CD14-positive monocyte (primary cell): Measurements from ENCODE around the gene SPTBN1. TPM values are rescaled to one million over a fixed set of nuclear protein-coding genes. Genes with fewer than 3 reads are reported as not detected.

Experiments used
- DNase-seq, 3 donors: peaks; one replicate each; pipeline ENCODE4 v3.0.0-alpha.2; 2011 to 2022
- H2AFZ ChIP-seq: 2 replicates; pipeline ENCODE4 v1.6.0; 2012; ENCODE audit warnings: mild to moderate bottlenecking, low read depth, low read length, inconsistent platforms; ENCODE audit not compliant: insufficient read depth, poor library complexity, severe bottlenecking
- H3K27ac ChIP-seq, 2 donors: 1 replicate in 1 of 2; 2 replicates in 1 of 2; pipeline ENCODE4 v1.5.1; 2012 to 2013; ENCODE audit warnings: low read length in 2 of 2, control low read depth in 1 of 2, inconsistent platforms in 1 of 2, low read depth in 1 of 2, mild to moderate bottlenecking in 1 of 2
- H3K27me3 ChIP-seq, 2 donors: one replicate each; pipeline versions ENCODE4 v1.6.0 to v1.6.1; 2011 to 2013; ENCODE audit warnings: low read length in 2 of 2; ENCODE audit not compliant: control insufficient read depth in 2 of 2, insufficient read depth in 2 of 2
- H3K36me3 ChIP-seq, 2 donors: replicated peaks in 1 of 2; 1 replicate in 1 of 2; 2 replicates in 1 of 2; pipeline versions ENCODE4 v1.5.1 to v1.6.1; 2012 to 2013; ENCODE audit warnings: low read length in 2 of 2, control low read depth in 1 of 2, inconsistent platforms in 1 of 2, mild to moderate bottlenecking in 1 of 2; ENCODE audit not compliant: insufficient read depth in 2 of 2, control insufficient read depth in 1 of 2
- H3K4me1 ChIP-seq, 2 donors: 1 replicate in 1 of 2; 2 replicates in 1 of 2; pipeline versions ENCODE4 v1.5.1 to v1.6.1; 2012 to 2013; ENCODE audit warnings: low read length in 2 of 2, control low read depth in 1 of 2, inconsistent platforms in 1 of 2, mild to moderate bottlenecking in 1 of 2, moderate library complexity in 1 of 2; ENCODE audit not compliant: insufficient read depth in 2 of 2, control insufficient read depth in 1 of 2
- H3K4me2 ChIP-seq: replicated peaks from 2 replicates; pipeline ENCODE3; 2012; ENCODE audit warnings: low read length, moderate library complexity, mild to moderate bottlenecking; ENCODE audit not compliant: poor library complexity, severe bottlenecking; ENCODE audit errors: extremely low read depth
- H3K4me3 ChIP-seq, 3 experiments: fragments of 200-600 bp in 1 of 3; sonication (generic) in 1 of 3; replicated peaks in 1 of 3; 1 replicate in 2 of 3; 2 replicates in 1 of 3; pipeline ENCODE4 v1.5.1; 2011 to 2013; ENCODE audit warnings: low read length in 3 of 3, mild to moderate bottlenecking in 3 of 3, control low read depth in 2 of 3, low read depth in 2 of 3, inconsistent platforms in 1 of 3, moderate library complexity in 1 of 3
- H3K79me2 ChIP-seq: 2 replicates; pipeline ENCODE4 v1.6.0; 2012; ENCODE audit warnings: mild to moderate bottlenecking, control low read depth, inconsistent platforms, low read length, moderate library complexity; ENCODE audit not compliant: insufficient read depth
- H3K9ac ChIP-seq: 2 replicates; pipeline ENCODE4 v1.6.0; 2017; ENCODE audit warnings: low read length, mild to moderate bottlenecking; ENCODE audit not compliant: insufficient read depth, poor library complexity, severe bottlenecking
- H3K9me3 ChIP-seq, 2 donors: replicated peaks in 1 of 2; 1 replicate in 1 of 2; 2 replicates in 1 of 2; pipeline versions ENCODE4 v1.5.1 to v1.6.1; 2012 to 2013; ENCODE audit warnings: low read length in 2 of 2, control low read depth in 1 of 2; ENCODE audit not compliant: control insufficient read depth in 1 of 2, insufficient read depth in 1 of 2
- H4K20me1 ChIP-seq: 2 replicates; pipeline ENCODE4 v1.6.0; 2012; ENCODE audit warnings: mild to moderate bottlenecking, low read length, control low read depth, moderate library complexity; ENCODE audit not compliant: insufficient read depth
- H3K27ac Mint-ChIP-seq, 7 donors: one replicate each; pipeline ENCODE4 v1.8.0; 2020; ENCODE audit warnings: mild to moderate bottlenecking in 7 of 7, mixed read lengths in 7 of 7, moderate library complexity in 6 of 7, inconsistent platforms in 2 of 7
- H3K27me3 Mint-ChIP-seq, 3 donors: one replicate each; pipeline ENCODE4 v1.8.0; 2021 to 2022; ENCODE audit warnings: low read depth in 3 of 3, mild to moderate bottlenecking in 3 of 3, mixed read lengths in 3 of 3, moderate library complexity in 3 of 3, inconsistent platforms in 1 of 3
- H3K36me3 Mint-ChIP-seq, 2 donors: one replicate each; pipeline ENCODE4 v1.8.0; 2020; ENCODE audit warnings: mixed read lengths in 2 of 2, inconsistent platforms in 1 of 2, mild to moderate bottlenecking in 1 of 2
- H3K4me1 Mint-ChIP-seq: one replicate; pipeline ENCODE4 v1.8.0; 2020; ENCODE audit warnings: mild to moderate bottlenecking, mixed read lengths
- H3K4me3 Mint-ChIP-seq, 2 donors: one replicate each; pipeline ENCODE4 v1.8.0; 2020; ENCODE audit warnings: mild to moderate bottlenecking in 2 of 2, mixed read lengths in 2 of 2, moderate library complexity in 1 of 2
- H3K9me3 Mint-ChIP-seq, 7 donors: one replicate each; pipeline ENCODE4 v1.8.0; 2020 to 2022; ENCODE audit warnings: mixed read lengths in 7 of 7, mild to moderate bottlenecking in 6 of 7, moderate library complexity in 6 of 7, inconsistent platforms in 2 of 7
- CTCF ChIP-seq: fragments of 200-600 bp; IDR thresholded peaks from one replicate; pipeline ENCODE4 v1.8.0; 2022; ENCODE audit warnings: antibody characterized with exemption, mild to moderate bottlenecking
- WGBS: methylation state at CpG from one replicate; pipeline ENCODE4 v1.1.5; 2013; ENCODE audit warnings: missing lambda C conversion rate; ENCODE audit not compliant: insufficient coverage; 5-methylcytosine and 5-hydroxymethylcytosine counted together
- intact Hi-C, 2 donors: fragments of 100-400 bp; cut with micrococcal nuclease; formaldehyde crosslinking; loops; one replicate each; pipeline versions ENCODE4 v1.15.0 to v1.15.1; 2023
- polyA plus RNA-seq, 3 donors: library from polyadenylated mRNA; depleted of rRNA in 1 of 3; unstranded in 2 of 3; stranded (reverse) in 1 of 3; fragments of 300-500 nt in 2 of 3; fragments of >200 nt in 1 of 3; fragmentation: Illumina TruSeq in 2 of 3; gene quantifications; 1 replicate in 2 of 3; 2 replicates in 1 of 3; pipeline ENCODE4 v1.2.3, GENCODE V29; 2012 to 2021

Gene SPTBN1
- polyA plus RNA-seq, 3 donors = 0.79 to 2.8 (median 1.7) TPM

- H3K4me3 Mint-ChIP-seq = peak overlapping the region in 1 of 2 donors; percentile 72
- H3K27me3 Mint-ChIP-seq = no peaks in the 10 kb centered on the region
- intact Hi-C loops = loop anchor here in 1 of 2 donors (10.0 kb wide), 1 partner anchor 55 kb away; no protein-coding TSS in a partner anchor
- Histone ChIP-seq H4K20me1 (no peaks in the 10 kb centered on the region), H3K4me2 (no peak overlapping the region), H3K27ac (no peak overlapping the region), H3K79me2 (peaks cover 92% of the 10 kb centered on the region), H3K4me3 (no peak overlapping the region), H3K9me3 (no peaks in the 10 kb centered on the region), H2AFZ (peak overlapping the region; percentile 47), H3K27me3 (no peaks in the 10 kb centered on the region), H3K4me1 (peaks cover 27 to 32% of the 10 kb centered on the region in 2 donors), H3K36me3 (no peaks in the 10 kb centered on the region), H3K9ac (no peak overlapping the region)
- WGBS = 0% methylated on average over 2 of the region's 6 CpGs
- peaks cover 8 to 12% of the 10 kb centered on the region in 2 donors for H3K36me3 Mint-ChIP-seq
- no peak for DNase-seq
- TF ChIP-seq CTCF = no peak
- peak overlapping the region; percentile 2 to 90 (median 55) for H3K27ac Mint-ChIP-seq
- H3K9me3 Mint-ChIP-seq = no peaks in the 10 kb centered on the region
- H3K4me1 Mint-ChIP-seq = peaks cover 46% of the 10 kb centered on the region
Measured at GRCh38 chr2:54579682-54580620, 123.8 kb downstream of the SPTBN1 start.

- WGBS = 41% methylated on average over 4 of the region's 7 CpGs
- no peaks in the 10 kb centered on the region for H3K9me3 ChIP-seq
- H3K4me1 ChIP-seq = peaks cover 21 to 24% of the 10 kb centered on the region in 2 donors
- no peak overlapping the region for H2AFZ ChIP-seq
- H3K4me2 ChIP-seq = peak overlapping the region; percentile 39
- peak overlapping the region in 1 of 2 donors; percentile 12 for H3K27ac ChIP-seq
- Mint-ChIP-seq H3K27me3 (no peaks in the 10 kb centered on the region), H3K36me3 (peaks cover 2 to 9% of the 10 kb centered on the region in 2 donors), H3K27ac (peak overlapping the region in 1 of 7 donors; percentile 65), H3K4me1 (peaks cover 45% of the 10 kb centered on the region), H3K4me3 (peak overlapping the region in 1 of 2 donors; percentile 55), H3K9me3 (no peaks in the 10 kb centered on the region)
- H3K9ac ChIP-seq = no peak overlapping the region
- intact Hi-C loops = no loop called here
- no peak overlapping the region for H3K4me3 ChIP-seq
- TF ChIP-seq CTCF = no peak
- peak in 2 of 3 donors; percentile 40 to 62 for DNase-seq
- H3K27me3 ChIP-seq = no peaks in the 10 kb centered on the region
- H4K20me1 ChIP-seq = no peaks in the 10 kb centered on the region
- H3K36me3 ChIP-seq = no peaks in the 10 kb centered on the region
- peaks cover 91% of the 10 kb centered on the region for H3K79me2 ChIP-seq
Measured at GRCh38 chr2:54581326-54582039, 125.4 kb downstream of the SPTBN1 start.
